ENCODE results near the gene GLT8D1.

The GLT8D1 gene

GRCh38 chr3:52683611-52684010, 22.0 kb downstream of the GLT8D1 start:
- H2AFZ ChIP-seq (ENCODE audit: low read depth, low read length, severe bottlenecking), result no peak overlapping the region
- TF ChIP-seq CTCF (IDR thresholded peaks at IDR 0.05; ENCODE audit: insufficient read depth, low read length, poor library complexity, severe bottlenecking), result no peak
- TF ChIP-seq EZH2phosphoT487 (conservative IDR thresholded peaks at IDR 0.05; ENCODE audit: low read length), result no peak
- H3K79me2 ChIP-seq (ENCODE audit: insufficient read depth, low read length), result peaks cover 82% of the 10 kb centered on the region
- no peaks in the 10 kb centered on the region for H3K9me3 ChIP-seq (ENCODE audit: insufficient read depth, low read length)
- H3F3A ChIP-seq (ENCODE audit: insufficient read depth), result peaks cover 5% of the 10 kb centered on the region; the same call in 1 of the 2 replicates
- H3K9me2 ChIP-seq (replicated peaks; ENCODE audit: insufficient read depth, low read length), result no peaks in the 10 kb centered on the region
- peak overlapping the region; percentile 94 for H3K4me2 ChIP-seq (ENCODE audit: low read depth, low read length, poor library complexity, severe bottlenecking)
- peaks cover 33% of the 10 kb centered on the region for H3K36me3 ChIP-seq (ENCODE audit: low read length)
- H3K27me3 ChIP-seq (ENCODE audit: low read length), result no peaks in the 10 kb centered on the region
- H4K20me1 ChIP-seq (ENCODE audit: low read depth, low read length), result no peaks in the 10 kb centered on the region
- H3K9ac ChIP-seq (ENCODE audit: low read length), result no peak overlapping the region
- no peak overlapping the region for H3K27ac ChIP-seq (ENCODE audit: low read depth, low read length)
- no peak overlapping the region for H3K4me3 ChIP-seq (ENCODE audit: insufficient read depth, low read length, poor library complexity, severe bottlenecking)

GRCh38 chr3:52682016-52682415, 23.6 kb downstream of the GLT8D1 start:
- Histone ChIP-seq H3K79me2 (ENCODE audit: insufficient read depth, low read length) (peaks cover 67% of the 10 kb centered on the region), H3K9ac (ENCODE audit: low read length) (no peak overlapping the region), H3F3A (ENCODE audit: insufficient read depth) (no peaks in the 10 kb centered on the region; the same call in 1 of the 2 replicates), H2AFZ (ENCODE audit: low read depth, low read length, severe bottlenecking) (no peak overlapping the region), H3K4me3 (ENCODE audit: insufficient read depth, low read length, poor library complexity, severe bottlenecking) (no peak overlapping the region), H4K20me1 (ENCODE audit: low read depth, low read length) (no peaks in the 10 kb centered on the region), H3K4me2 (ENCODE audit: low read depth, low read length, poor library complexity, severe bottlenecking) (no peak overlapping the region), H3K9me3 (ENCODE audit: insufficient read depth, low read length) (no peaks in the 10 kb centered on the region), H3K9me2 (replicated peaks; ENCODE audit: insufficient read depth, low read length) (no peaks in the 10 kb centered on the region), H3K27ac (ENCODE audit: low read depth, low read length) (no peak overlapping the region), H3K36me3 (ENCODE audit: low read length) (peaks cover 25% of the 10 kb centered on the region), H3K27me3 (ENCODE audit: low read length) (no peaks in the 10 kb centered on the region)
- TF ChIP-seq CTCF (IDR thresholded peaks at IDR 0.05; ENCODE audit: insufficient read depth, low read length, poor library complexity, severe bottlenecking) (no peak), EZH2phosphoT487 (conservative IDR thresholded peaks at IDR 0.05; ENCODE audit: low read length) (no peak)

GRCh38 chr3:52681596-52681995, 24.0 kb downstream of the GLT8D1 start:
- Histone ChIP-seq H4K20me1 (ENCODE audit: low read depth, low read length) (no peaks in the 10 kb centered on the region), H3K4me3 (ENCODE audit: insufficient read depth, low read length, poor library complexity, severe bottlenecking) (no peak overlapping the region), H3K9ac (ENCODE audit: low read length) (no peak overlapping the region), H3K9me3 (ENCODE audit: insufficient read depth, low read length) (no peaks in the 10 kb centered on the region), H3K4me2 (ENCODE audit: low read depth, low read length, poor library complexity, severe bottlenecking) (no peak overlapping the region), H3K9me2 (replicated peaks; ENCODE audit: insufficient read depth, low read length) (no peaks in the 10 kb centered on the region), H3K79me2 (ENCODE audit: insufficient read depth, low read length) (peaks cover 62% of the 10 kb centered on the region), H2AFZ (ENCODE audit: low read depth, low read length, severe bottlenecking) (no peak overlapping the region), H3K36me3 (ENCODE audit: low read length) (peaks cover 21% of the 10 kb centered on the region), H3F3A (ENCODE audit: insufficient read depth) (no peaks in the 10 kb centered on the region; the same call in 1 of the 2 replicates), H3K27me3 (ENCODE audit: low read length) (no peaks in the 10 kb centered on the region), H3K27ac (ENCODE audit: low read depth, low read length) (no peak overlapping the region)
- TF ChIP-seq CTCF (IDR thresholded peaks at IDR 0.05; ENCODE audit: insufficient read depth, low read length, poor library complexity, severe bottlenecking) (no peak), EZH2phosphoT487 (conservative IDR thresholded peaks at IDR 0.05; ENCODE audit: low read length) (no peak)

All from SU-DHL-6 (cell line).